ENCODE results near the gene CCDC57.

CCDC57 gene

GRCh38 chr17:82248815-82249674 lies 36.4 kb upstream of the CCDC57 start:
- H3K4me3 ChIP-seq (ENCODE audit: low read depth, low read length) = no peak overlapping the region
- no peak for TF ChIP-seq CTCF (IDR thresholded peaks at IDR 0.05; ENCODE audit: low read depth, low read length, missing control alignments)

GRCh38 chr17:82247856-82248671 lies 35.4 kb upstream of the CCDC57 start:
- no peak overlapping the region for H3K4me3 ChIP-seq (ENCODE audit: low read depth, low read length)
- DNase-seq (ENCODE audit: low read depth) = no peak
- no peak for TF ChIP-seq CTCF (IDR thresholded peaks at IDR 0.05; ENCODE audit: low read depth, low read length, missing control alignments)

More at GRCh38 chr17:82248815-82249674, 36.4 kb upstream of the CCDC57 start:
- no peak for DNase-seq (ENCODE audit: low read depth)

- H3K4me3 ChIP-seq (ENCODE audit: low read depth, low read length) = no peak overlapping the region
- no peak for DNase-seq (ENCODE audit: low read depth)
- no peak for TF ChIP-seq CTCF (IDR thresholded peaks at IDR 0.05; ENCODE audit: low read depth, low read length, missing control alignments)
Measured at GRCh38 chr17:82247182-82247823, 34.7 kb upstream of the CCDC57 start.

DNA sequence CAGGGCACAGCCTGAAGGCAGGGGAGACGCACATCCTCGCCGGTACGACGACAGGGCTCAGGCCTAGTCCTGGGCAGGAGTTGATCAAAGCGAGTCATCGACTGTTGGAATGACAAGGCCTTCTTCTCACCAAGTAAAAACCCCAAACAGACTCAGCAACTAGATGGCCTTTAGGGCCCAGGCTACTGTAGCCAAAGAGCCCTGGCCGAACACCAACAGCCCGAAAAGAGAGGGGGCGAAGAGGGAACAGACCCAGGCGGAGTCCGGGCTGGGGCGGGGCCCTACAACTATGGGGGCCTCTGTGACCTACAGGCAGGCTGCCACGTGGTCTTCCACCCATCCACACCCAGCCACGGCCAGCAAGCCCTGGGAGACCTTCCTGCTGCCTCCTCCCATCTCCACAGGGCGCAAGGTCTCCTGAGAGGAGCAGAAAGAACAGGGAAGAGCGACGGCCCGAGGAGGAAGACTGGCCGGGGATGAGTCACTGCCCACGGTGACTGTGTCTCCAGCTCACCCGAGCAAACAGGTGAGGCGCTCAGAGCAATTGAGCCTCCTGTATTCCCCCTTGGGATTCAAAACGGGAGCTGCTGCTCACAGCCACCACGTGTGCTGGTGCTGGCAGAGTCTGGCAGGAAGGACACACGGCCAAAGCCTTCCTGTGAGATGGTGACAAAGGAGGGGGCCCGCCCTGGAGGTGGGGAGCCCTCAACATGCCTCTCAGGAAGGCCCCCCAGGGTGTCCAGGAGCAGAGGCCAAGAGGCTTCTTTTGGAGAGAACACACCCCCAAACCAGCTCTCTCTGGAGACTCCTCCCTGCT lies 33.9 kb upstream of the CCDC57 start:
- no peak overlapping the region for H3K4me3 ChIP-seq (ENCODE audit: low read depth, low read length)
- no peak for DNase-seq (ENCODE audit: low read depth)
- TF ChIP-seq CTCF (IDR thresholded peaks at IDR 0.05; ENCODE audit: low read depth, low read length, missing control alignments) = no peak

DNA sequence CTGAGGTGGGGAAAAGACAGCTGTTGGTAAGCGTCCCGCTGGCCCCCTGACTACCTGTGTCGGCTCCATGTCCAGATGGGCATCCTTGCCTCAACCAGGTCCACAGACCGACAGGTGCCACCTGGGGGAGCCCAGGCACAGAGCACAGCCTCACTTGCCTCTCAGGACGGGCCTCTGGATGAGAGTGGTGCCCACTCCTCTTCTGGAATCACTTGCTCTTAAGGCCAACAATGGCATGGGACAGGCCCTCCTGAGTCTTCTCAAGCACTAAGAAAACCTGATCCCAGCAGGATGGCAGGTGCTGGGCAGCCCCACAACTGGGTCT lies 33.4 kb upstream of the CCDC57 start:
- no peak overlapping the region for H3K4me3 ChIP-seq (ENCODE audit: low read depth, low read length)
- DNase-seq (ENCODE audit: low read depth) = no peak
- no peak for TF ChIP-seq CTCF (IDR thresholded peaks at IDR 0.05; ENCODE audit: low read depth, low read length, missing control alignments)

Measured in GM12864 (cell line).